Measurements from ENCODE around the gene NAT8.
"Not testable (repeated sequence)": the region's sequence is repeated elsewhere in the genome, so short reads cannot be mapped to it uniquely, and the experiment has no call there.

NAT8 gene

GRCh38 chr2:73630662-73631266, 11.5 kb downstream of the NAT8 start:
- DNase-seq, result not testable (repeated sequence)

- DNase-seq, result not testable (repeated sequence)
Measured at GRCh38 chr2:73628493-73628892, 13.7 kb downstream of the NAT8 start.

GRCh38 chr2:73626237-73626636, 16.0 kb downstream of the NAT8 start:
- DNase-seq, result peak; percentile 45

GRCh38 chr2:73624625-73625024, 17.6 kb downstream of the NAT8 start:
- DNase-seq, result not testable (repeated sequence)

- not testable (repeated sequence) for DNase-seq
Measured at GRCh38 chr2:73624036-73624435, 18.2 kb downstream of the NAT8 start.

- DNase-seq, result not testable (repeated sequence)
Measured at GRCh38 chr2:73619925-73620324, 22.3 kb downstream of the NAT8 start.

GRCh38 chr2:73614997-73615396, 27.2 kb downstream of the NAT8 start:
- DNase-seq, result no peak

- DNase-seq, result no peak
Measured at GRCh38 chr2:73614105-73614504, 28.1 kb downstream of the NAT8 start.

- DNase-seq, result no peak
Measured at GRCh38 chr2:73611867-73612266, 30.4 kb downstream of the NAT8 start.

- no peak for DNase-seq
Measured at GRCh38 chr2:73611193-73611592, 31.0 kb downstream of the NAT8 start.

GRCh38 chr2:73610111-73610510, 32.1 kb downstream of the NAT8 start:
- DNase-seq, result no peak

- DNase-seq, result not testable (repeated sequence)
Measured at GRCh38 chr2:73604589-73604988, 37.6 kb downstream of the NAT8 start.

- not testable (repeated sequence) for DNase-seq
Measured at GRCh38 chr2:73603099-73603588, 39.1 kb downstream of the NAT8 start.

GRCh38 chr2:73601780-73602179, 40.4 kb downstream of the NAT8 start:
- DNase-seq, result no peak

- no peak for DNase-seq
Measured at GRCh38 chr2:73594251-73594650, 48.0 kb downstream of the NAT8 start.

GRCh38 chr2:73593680-73594079, 48.5 kb downstream of the NAT8 start:
- DNase-seq, result no peak

All from GDM1 (cell line).